ENCODE measurements around the gene CCDC146. TPM values are rescaled to one million over a fixed set of nuclear protein-coding genes. Genes with fewer than 3 reads are reported as not detected.

Gene CCDC146
- total and polyA plus RNA-seq, 10 of the 15 experiments (the other 5 are each of a cell fraction or from before 2014, with no cell fraction given) = 0.28 to 5.3 (median 1.3) TPM

DNA sequence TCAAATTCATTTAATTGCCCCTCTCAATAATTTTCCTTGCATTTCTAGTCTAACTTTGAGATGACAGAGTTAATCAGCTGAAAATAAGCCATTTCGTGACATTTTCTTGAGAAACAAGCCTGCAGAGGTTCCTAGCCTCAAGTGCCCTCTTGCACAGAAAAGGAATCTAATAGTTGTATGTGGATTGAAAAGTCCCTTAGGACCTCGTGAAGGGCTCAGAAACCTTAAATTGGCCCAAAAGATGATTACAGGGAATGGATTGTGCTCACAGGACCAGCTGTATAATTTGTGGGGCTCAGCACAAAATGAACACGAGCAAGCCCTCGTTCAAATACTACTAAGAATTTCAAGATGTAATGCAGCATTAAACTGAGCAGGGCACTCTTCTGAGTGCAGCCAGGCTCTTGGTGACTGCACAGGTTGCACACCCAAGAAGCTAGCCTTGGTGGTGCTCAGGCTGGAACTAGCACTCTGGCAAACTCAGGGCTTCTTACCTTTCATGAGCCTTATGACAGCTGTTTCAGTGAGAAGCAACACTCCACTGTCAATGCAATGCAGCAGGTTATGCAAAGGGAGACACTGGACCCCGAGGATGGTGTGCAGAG, 191.6 kb downstream of the CCDC146 start:
- BruUV-seq (replicated peaks) = no TSS peak
- POLR2A ChIA-PET = interaction anchor here (0.8 kb wide), 1 partner anchor 22 kb away, joined by 3 read pairs; no protein-coding TSS in a partner anchor
- H3K9ac ChIP-seq (ENCODE audit: control insufficient read depth, insufficient read depth, low read length) = no peak overlapping the region
- in situ Hi-C loops (cut with MboI) (no loop called here), intact Hi-C loops (cut with micrococcal nuclease; ENCODE audit: unreplicated experiment) (no loop called here)
- H3K27ac ChIP-seq (ENCODE audit: control insufficient read depth, insufficient read depth) = no peak overlapping the region
- no peaks in the 10 kb centered on the region for H3K79me2 ChIP-seq (ENCODE audit: control insufficient read depth, insufficient read depth, low read length)
- H2AFZ ChIP-seq (ENCODE audit: control insufficient read depth, low read depth, low read length) = no peak overlapping the region
- peaks cover under 1 to 3% of the 10 kb centered on the region in 2 experiments; a peak in 2 of 4 replicates for H3K36me3 ChIP-seq (ENCODE audit: control insufficient read depth in 2 of 2, insufficient read depth in 2 of 2, low read length in 1 of 2)
- no peaks in the 10 kb centered on the region for H3K27me3 ChIP-seq (replicated peaks in 1 of 2; ENCODE audit: control insufficient read depth in 2 of 2, insufficient read depth in 2 of 2, low read length in 1 of 2)
- SMC1A ChIA-PET (ENCODE audit: uncharacterized antibody, unreplicated experiment) = interaction anchor here (1.4 kb wide), 1 partner anchor 67 kb away, joined by 3 read pairs; no protein-coding TSS in a partner anchor
- no peaks in the 10 kb centered on the region for H4K20me1 ChIP-seq (ENCODE audit: control insufficient read depth, insufficient read depth)
- RAD21 ChIA-PET (ENCODE audit: unreplicated experiment) = no interaction called here
- no peak for FAIRE-seq
- no peak for TF ChIP-seq TCF7 (IDR thresholded peaks at IDR 0.05; ENCODE audit: borderline replicate concordance)
- TF ChIP-seq, protein P1, sequence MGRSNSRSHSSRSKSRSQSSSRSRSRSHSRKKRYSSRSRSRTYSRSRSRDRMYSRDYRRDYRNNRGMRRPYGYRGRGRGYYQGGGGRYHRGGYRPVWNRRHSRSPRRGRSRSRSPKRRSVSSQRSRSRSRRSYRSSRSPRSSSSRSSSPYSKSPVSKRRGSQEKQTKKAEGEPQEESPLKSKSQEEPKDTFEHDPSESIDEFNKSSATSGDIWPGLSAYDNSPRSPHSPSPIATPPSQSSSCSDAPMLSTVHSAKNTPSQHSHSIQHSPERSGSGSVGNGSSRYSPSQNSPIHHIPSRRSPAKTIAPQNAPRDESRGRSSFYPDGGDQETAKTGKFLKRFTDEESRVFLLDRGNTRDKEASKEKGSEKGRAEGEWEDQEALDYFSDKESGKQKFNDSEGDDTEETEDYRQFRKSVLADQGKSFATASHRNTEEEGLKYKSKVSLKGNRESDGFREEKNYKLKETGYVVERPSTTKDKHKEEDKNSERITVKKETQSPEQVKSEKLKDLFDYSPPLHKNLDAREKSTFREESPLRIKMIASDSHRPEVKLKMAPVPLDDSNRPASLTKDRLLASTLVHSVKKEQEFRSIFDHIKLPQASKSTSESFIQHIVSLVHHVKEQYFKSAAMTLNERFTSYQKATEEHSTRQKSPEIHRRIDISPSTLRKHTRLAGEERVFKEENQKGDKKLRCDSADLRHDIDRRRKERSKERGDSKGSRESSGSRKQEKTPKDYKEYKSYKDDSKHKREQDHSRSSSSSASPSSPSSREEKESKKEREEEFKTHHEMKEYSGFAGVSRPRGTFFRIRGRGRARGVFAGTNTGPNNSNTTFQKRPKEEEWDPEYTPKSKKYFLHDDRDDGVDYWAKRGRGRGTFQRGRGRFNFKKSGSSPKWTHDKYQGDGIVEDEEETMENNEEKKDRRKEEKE (IDR thresholded peaks at IDR 0.05) = no peak
- TF ChIP-seq IKZF1 (conservative IDR thresholded peaks at IDR 0.05) = no peak
- TF ChIP-seq PAX5 (IDR thresholded peaks at IDR 0.05; ENCODE audit: borderline replicate concordance, low read depth, low read length) = no peak
- TF ChIP-seq BCL11A (IDR thresholded peaks at IDR 0.05; ENCODE audit: low read depth, low read length) = no peak
- no peak for TF ChIP-seq GABPA (IDR thresholded peaks at IDR 0.05; ENCODE audit: low read depth)
- TF ChIP-seq, protein P2, sequence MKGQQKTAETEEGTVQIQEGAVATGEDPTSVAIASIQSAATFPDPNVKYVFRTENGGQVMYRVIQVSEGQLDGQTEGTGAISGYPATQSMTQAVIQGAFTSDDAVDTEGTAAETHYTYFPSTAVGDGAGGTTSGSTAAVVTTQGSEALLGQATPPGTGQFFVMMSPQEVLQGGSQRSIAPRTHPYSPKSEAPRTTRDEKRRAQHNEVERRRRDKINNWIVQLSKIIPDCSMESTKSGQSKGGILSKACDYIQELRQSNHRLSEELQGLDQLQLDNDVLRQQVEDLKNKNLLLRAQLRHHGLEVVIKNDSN (IDR thresholded peaks at IDR 0.05; ENCODE audit: borderline replicate concordance, extremely low read length, insufficient read depth, low read depth, low read length) = no peak
- TF ChIP-seq NR2C2 (IDR thresholded peaks at IDR 0.05; ENCODE audit: borderline replicate concordance, control insufficient read depth, insufficient read length, low read depth) = no peak
- no peak for TF ChIP-seq ZNF622 (IDR thresholded peaks at IDR 0.05)
- TF ChIP-seq EZH2 (IDR thresholded peaks at IDR 0.05; ENCODE audit: borderline replicate concordance, control insufficient read depth, low read depth, low read length) = no peak
- no peak for TF ChIP-seq HDAC2 (IDR thresholded peaks at IDR 0.05)
- TF ChIP-seq EED (IDR thresholded peaks at IDR 0.05; ENCODE audit: low read depth) = no peak
- no peak for TF ChIP-seq POU2F2 (IDR thresholded peaks at IDR 0.05; ENCODE audit: borderline replicate concordance, low read depth, low read length)
- TF ChIP-seq CHD4 (IDR thresholded peaks at IDR 0.05) = no peak
- TF ChIP-seq ZNF24 (IDR thresholded peaks at IDR 0.05) = no peak
- no peaks in the 10 kb centered on the region for H3K9me3 ChIP-seq (replicated peaks; ENCODE audit: control insufficient read depth, insufficient read depth, low read length)
- CTCF ChIA-PET = no interaction called here
- DNase-seq (ENCODE audit: low read depth, low spot score) = no peak
- no peak overlapping the region for H3K4me2 ChIP-seq (ENCODE audit: control insufficient read depth, insufficient read depth)
- no peaks in the 10 kb centered on the region for H3K4me1 ChIP-seq (ENCODE audit: control insufficient read depth, insufficient read depth, low read length)
- H3K4me3 ChIP-seq = no peak overlapping the region
- no peak for ATAC-seq
- 85% methylated on average over 5 of the region's 5 CpGs for WGBS (ENCODE audit: insufficient coverage, insufficient replicate concordance, low lambda C conversion rate, missing lambda C conversion rate)

Data from GM12878 (cell line).